GM19035 (cell line): Measurements from ENCODE around the gene CXorf38.
A peak's percentile ranks its signal among the peaks of the same experiment; 100 is the strongest.
"Not testable (repeated sequence)": the region's sequence is repeated elsewhere in the genome, so short reads cannot be mapped to it uniquely, and the experiment has no call there.

Experiments
- ATAC-seq: cut with Tn5 transposase; IDR thresholded peaks from one replicate; pipeline ENCODE4 v1.9.1; 2021; ENCODE audit not compliant: unreplicated experiment

The CXorf38 gene

DNA sequence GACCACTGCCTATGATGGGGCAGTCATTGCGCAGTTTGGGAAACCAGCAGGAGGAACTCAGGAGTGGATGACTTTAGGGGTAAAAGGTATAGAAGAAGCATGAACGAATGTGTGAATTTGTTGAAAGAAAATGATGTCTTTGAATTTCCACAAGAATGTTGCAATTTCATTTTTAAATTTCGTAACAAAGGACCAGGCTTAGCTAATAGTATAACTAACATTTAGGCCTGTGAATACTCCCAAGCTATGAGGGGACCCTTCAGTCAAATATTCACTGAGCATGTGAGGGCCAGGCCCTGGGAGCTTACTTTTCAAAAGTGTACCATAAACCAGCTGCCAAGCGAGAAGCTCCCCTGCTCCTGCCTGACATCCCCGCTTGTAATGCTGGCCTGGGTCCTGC, 18.9 kb downstream of the CXorf38 start:
- no peak for ATAC-seq

DNA sequence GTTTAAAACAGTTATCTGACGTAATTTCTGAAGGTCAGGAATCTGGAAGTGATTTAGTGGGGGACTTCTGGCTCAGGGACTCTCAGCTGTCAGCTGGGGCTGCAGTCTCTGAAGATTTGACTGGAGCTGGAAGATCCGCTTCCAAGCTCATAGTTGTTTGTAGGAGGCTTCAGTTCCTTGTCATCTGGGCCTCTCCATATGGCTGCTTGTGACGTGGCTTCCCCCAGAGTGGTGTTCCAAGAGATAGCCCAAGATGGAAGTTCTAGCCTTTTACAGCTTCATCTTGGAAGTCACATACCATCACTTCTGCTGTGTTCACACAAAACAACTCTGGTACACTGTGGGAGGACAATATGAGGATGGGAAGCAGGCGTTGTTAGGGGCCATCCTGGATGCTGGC, 22.1 kb downstream of the CXorf38 start:
- ATAC-seq = no peak

DNA sequence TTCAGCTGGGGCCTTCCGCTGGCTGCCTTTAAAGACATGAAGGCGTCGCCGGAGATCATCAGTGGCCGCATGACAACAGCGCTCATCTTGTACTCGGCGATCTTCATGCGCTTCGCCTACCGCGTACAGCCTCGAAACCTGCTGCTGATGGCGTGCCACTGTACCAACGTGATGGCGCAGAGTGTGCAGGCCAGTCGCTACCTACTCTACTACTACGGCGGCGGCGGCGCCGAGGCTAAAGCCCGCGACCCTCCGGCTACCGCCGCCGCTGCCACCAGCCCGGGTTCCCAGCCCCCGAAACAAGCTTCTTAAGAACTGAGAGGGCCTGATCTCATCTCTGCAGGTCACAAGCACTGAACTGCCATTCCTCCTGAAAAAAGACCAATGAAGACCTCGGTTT, 23.7 kb downstream of the CXorf38 start:
- no peak for ATAC-seq

DNA sequence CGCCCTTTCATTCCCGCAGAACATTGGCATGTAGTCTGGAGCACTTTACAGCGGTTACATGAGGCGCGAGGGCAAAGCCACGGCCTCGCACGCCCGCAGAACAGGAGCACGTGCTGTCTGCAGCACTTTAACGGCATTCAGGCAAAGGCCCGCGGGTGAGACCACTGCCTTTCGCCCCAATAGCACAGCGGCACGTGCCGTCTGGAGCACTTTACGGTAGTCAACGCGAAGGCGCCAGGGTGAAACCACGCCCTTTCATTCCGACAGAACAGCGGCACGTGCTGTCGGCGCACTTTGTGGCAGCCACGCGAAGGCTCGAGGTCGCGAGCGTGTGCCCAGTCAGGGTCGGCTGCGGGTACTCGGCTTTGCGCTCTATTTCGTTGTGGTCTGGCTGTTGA, 24.2 kb downstream of the CXorf38 start, which contains the start of gene MPC1L:
Gene MPC1L (plus strand): TSS at position 290 of the 398 bp plus-strand sequence. CDS start 138 bp downstream, outside the sequence.
- no peak for ATAC-seq

DNA sequence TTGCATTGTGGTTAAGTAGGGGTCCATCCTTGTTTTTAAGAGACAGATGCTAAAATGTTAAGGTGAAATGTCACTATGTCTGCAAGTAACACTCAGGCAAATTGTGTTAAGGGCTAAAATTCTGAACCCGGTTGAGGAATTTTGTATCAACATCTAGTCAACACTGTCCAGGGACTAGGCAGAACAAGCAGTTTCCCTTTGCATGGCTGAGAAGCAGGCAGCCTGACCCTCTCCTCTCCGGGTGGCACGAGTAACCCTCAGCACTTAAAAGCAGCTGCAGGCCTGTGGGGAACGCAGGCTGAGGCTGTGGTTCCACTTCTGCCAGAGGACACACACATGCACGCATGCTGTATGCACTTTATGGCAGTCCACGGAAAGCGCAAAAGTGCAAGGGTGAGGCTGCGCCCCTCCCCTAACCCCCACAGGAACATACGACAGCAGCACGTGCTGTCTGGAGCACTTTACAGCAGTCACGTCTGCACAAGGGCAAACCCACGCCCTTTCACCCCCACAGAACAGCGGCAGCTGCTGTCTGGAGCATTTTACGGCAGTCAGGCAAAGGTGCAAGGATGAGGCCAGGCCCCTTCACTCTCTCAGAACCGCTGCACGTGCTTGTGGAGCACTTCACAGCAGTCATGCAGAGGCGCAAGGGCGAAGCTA, 24.8 kb downstream of the CXorf38 start:
- no peak for ATAC-seq

DNA sequence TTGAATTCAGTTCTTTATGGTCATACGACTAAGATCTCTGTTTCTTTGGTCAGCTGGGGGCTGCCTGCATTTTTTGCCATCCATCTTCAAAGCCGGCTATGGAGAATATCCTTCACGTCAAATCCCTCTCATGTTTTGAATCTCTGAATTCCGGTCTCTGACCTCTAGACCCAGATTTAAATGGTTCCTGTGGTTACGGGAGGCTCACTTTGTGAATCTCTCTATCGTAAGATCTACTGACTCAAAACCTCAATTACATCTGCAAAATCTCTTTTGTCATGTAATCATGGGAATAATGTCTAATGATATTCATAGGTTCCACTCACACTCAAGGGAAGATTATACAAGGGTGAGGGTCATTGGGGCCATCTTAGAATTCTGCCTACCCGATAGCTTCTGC, 29.8 kb downstream of the CXorf38 start:
- no peak for ATAC-seq

DNA sequence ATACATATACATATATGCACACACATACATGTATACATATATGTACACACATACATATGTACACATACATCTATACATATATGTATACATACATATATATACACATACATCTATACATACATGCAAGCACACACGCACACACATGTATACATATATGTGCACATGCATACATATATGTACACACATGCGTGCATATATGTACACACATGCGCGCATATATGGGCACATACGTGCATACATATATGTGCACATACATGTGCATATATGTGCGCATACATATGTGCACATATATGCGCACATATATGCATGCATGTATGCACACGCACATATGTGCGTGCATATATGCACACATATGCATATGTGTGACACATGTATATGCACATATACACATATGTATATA, 31.4 kb downstream of the CXorf38 start:
- no peak for ATAC-seq

DNA sequence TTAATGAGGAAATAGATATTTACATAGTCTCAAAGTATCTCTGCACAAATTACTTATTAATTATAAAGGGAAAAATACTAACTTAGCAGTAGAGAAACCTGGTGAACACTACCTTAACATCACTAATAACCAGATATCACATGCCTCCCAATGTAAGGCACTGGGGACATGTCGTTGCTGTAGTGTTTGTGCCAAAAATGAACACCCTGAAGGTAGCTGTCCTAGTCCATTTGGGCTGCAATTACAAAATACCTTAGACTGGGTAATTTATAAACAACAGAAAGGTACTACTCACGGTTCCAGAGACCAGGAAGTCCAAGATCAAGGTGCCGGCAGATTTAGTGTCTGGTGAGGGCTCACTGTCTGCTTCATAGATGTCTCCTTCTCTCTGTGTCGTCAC, 34.9 kb downstream of the CXorf38 start:
- no peak for ATAC-seq

DNA sequence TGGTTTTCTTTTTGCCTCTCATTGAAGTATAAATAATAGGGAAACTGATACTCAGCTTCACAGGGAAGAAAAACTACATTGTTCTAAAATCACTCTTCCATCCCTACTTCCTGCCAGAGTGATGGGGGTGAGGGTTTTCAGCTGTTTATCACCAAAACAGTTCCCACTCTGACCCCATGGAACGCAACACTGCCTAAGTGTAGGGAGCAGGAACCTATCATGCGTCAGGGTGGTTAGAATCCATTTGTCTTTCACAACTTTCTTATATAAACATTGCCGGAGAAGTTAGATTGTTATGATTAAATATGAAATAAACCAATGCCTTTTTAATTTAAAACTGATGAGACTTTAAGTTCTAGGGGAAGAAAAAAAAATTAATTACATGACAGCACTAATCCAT, 40.0 kb downstream of the CXorf38 start:
- no peak for ATAC-seq

DNA sequence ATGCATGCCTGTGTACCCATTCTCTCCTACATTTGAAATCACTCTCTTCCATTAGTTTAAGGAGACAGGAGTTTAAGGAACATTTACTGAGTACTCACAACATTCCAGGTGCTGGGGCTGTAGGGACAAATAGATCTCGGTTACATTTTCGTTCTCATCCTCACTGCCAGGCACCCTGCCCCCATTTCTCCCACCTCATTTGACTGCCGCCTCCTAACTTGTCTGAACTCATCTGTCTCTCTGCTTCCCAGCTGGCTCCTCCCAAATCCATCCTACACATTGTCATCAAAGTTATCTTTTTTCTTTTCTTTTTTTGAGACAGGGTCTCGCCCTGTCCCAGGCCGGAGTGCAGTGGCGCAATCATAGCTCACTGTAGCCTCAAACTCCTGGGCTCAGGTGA, 43.9 kb downstream of the CXorf38 start:
- no peak for ATAC-seq

DNA sequence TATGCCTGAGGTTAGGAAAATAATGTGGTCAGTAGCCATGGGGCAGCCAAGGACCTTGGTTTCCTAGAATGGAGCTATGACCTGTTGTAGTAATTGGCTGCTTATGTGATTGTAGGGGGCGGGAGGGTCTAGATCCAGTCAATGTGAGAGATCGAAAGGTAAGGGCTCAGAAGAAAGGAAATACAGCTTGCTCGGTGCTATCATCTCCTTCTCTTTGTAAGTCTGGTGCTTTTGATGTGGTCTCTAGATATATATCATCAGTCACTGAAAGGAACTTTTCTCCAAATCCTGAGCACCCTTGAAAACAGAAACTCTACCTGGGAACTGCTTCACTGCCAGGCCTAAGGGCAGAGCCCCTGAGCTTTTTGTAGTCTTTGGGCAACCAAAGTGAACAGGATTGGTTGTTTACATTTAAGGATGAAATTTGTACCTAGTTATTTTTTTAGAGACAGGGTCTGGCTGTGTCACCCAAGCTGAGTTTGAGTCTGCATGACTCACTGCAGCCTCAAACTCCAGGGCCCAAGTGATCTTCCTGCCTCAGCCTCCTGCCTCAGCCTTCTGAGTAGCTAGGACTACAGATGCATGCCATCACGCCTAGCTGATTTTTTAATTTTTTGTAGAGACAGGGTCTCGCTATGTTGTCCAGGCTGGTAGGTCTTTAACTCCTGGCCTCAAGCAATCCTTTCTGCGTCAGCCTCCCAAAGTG, 57.6 kb downstream of the CXorf38 start:
- ATAC-seq = not testable (repeated sequence)

DNA sequence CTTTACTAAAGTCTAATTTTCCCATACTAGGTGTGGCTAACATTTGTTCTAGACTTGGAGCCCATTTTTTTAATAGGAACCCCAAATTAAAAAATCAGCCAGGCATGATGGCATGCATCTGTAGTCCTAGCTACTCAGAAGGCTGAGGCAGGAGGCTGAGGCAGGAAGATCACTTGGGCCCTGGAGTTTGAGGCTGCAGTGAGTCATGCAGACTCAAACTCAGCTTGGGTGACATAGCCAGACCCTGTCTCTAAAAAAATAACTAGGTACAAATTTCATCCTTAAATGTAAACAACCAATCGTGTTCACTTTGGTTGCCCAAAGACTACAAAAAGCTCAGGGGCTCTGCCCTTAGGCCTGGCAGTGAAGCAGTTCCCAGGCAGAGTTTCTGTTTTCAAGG, 59.7 kb downstream of the CXorf38 start:
- ATAC-seq = not testable (repeated sequence)

DNA sequence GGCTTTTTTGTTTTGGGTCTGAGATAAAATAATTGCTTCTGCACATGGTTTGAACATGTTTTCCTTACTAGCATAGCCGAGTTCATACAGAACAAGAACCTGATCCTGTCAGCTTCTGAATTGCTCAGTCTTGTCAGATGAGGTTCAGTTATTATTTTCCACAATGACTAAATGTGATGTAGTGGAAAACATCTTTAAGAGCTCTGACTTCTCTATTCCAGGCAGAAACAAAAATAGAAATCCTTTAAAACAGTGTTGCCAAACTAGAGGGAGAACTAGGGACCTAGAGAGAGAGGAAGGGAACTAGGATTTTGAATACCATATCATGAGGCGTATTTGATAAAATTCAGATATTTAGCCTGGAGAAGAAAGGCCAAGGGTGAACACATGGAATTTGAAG, 64.5 kb downstream of the CXorf38 start:
- no peak for ATAC-seq

DNA sequence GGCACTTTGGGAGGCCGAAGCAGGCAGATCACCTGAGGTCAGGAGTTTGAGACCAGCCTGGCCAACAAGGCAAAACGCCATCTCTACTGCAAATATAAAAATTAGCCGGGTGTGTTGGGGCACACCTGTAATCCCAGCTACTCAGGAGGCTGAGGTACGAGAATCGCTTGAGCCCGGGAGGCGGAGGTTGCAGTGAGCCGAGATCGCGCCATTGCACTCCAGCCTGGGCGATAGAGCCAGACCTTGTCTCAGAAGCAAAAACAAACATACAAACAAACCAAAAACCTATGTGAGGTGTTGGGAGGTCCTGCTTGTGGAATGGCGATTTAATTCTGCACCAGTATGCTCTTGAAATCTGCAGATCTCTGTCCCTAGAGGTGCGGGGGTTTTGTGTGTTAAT, 65.2 kb downstream of the CXorf38 start:
- ATAC-seq = not testable (repeated sequence)

DNA sequence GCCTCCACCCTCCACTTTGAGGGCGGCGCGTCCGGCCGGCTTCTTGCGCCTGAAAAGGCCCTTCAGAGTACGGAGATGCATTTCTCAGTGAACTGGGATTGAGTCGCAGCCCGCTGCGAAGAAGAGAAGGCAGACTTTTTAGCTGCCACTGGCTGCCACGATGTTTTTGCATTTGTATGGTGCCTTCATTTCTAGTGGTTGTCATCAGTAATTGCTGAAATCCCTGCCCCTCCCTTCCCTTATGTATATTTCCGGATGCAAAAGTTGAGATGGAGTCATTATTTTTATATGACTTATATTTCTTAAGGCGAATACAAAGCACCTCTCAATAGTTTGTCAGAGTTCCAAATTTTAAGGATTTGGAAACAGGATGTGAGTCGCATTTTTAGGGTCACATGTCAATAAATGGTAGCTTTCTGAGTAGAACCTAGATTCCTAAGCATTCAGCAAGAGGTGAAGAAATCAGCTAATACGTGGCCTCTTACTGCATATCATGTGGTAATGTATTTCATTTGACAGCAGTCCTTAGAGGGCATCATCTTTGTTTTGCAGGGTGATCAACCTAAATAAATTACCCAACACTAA, 65.9 kb downstream of the CXorf38 start:
- no peak for ATAC-seq

DNA sequence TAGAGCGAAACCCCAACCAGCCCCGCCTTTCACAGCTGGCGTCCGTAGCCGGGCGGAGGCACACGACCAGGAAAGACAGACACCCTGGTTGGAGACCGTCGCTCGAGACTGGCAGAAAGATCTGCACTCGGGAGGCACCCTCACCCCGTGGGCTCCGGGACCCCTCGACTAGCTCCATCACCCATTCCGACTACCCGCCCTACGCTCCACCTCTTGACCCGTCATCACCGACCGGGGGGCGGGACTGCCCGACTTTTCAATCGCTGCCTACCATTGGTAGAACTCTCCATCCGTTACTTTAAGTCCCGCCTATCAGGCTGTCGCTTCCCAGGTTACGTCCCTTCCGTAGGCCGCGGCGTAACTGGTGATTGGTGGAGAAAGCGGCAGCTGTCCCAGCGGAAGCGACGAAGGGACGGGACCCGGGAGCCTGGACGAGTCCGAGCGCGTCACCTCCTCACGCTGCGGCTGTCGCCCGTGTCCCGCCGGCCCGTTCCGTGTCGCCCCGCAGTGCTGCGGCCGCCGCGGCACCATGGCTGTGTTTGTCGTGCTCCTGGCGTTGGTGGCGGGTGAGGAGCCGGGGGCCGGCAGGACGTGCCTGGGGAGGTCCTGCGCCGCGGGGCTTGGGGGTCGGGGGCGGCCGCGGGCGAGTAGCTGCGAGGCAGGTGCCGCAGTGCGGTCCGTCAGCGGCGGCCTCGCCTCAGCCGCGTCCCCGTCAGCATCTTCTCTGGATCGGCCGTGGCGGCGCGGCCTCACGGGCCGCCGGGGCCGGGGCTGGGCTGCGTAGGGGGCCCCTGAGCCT, 66.6 kb downstream of the CXorf38 start, which contains the start of gene ATP6AP2:
Gene ATP6AP2 (plus strand): TSS at position 434 of the 799 bp plus-strand sequence. CDS start 96 bp downstream, at position 530.
- ATAC-seq = peak; percentile 97

DNA sequence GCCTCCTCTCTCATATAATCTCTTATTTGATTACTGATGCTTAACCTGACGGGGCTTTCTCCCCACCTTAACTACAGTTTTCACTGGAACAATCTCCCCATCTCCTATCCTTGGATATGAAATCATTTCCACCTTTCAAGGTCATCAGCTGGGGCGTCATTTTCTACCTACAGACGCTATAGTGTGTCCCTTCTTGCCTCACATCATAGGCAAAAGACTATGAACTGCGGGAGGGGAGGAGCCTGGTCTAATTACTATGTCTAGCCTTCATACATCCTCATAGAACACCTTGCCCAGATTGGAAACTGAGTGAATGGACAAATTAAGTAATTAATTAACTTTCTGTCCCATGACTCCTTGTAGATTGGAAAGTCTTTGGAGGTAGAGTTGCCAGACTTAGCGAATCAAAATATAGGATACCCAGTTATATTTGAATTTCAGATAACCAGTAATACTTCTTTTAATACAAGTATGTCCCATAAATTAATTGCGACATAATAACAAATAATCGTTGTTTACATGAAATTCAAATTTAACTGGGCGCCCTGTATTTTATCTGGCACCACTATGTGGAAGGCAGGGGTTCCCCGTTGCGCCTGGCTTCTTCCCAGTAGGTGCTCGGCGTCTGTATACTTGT, 67.3 kb downstream of the CXorf38 start:
- no peak for ATAC-seq

DNA sequence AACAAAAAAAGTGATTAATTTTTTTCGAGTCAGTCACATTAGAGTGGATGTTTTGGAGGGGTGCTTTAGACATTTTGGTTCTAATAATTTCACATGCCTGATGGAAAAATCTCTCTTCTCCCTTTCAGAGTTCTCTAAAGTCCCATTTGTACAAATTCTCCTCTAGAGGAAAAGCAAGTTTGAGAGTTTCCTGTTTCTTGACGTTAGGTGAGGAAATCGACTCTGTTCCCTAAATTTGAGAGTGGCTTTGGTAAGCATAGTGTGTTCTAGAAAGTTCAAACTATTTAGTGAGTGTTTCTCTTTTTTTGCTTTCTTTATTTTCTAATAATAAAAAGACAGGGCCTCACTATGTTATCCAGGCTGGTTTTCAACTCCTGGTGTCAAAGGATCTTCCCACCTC, 68.2 kb downstream of the CXorf38 start:
- no peak for ATAC-seq

DNA sequence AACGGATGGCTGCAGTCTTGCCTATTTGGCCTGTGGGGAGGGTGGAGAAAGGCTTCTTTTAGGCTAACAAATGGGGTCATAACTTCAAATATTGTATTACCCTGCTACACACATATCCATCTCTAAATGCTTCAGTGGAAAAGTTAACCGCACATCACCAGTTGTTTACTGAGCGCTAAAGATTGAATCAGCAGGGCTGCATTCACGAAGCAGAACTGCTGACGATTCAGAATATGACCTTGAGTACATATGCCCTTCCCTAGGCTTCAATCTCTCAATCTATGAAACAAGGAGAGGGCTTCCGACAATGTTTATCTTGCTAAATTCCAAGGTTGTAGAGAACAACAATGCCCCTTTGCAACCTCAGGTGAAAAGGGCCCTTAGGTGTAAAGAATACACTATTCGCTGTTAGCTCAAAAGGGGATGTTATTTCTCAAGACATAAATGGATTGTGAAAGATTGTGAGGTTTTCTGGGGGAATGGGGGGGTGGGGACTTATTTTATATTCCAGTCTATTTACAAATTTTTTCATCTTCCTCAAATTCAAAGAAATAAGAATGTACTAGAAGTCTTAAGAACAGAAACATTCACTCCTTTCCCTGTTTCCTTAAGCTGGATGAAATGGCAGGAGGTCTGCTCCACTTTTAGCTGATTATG, 69.2 kb downstream of the CXorf38 start:
- ATAC-seq = no peak
